DOHH2 (cell line): Measurements from ENCODE around the gene PKIB.

Experiments used
- CTCF ChIP-seq: fragments of 200-600 bp; sonication (generic); IDR thresholded peaks from one replicate; pipeline ENCODE4 v1.5.1; 2014; ENCODE audit warnings: antibody characterized with exemption, mild to moderate bottlenecking, low read depth, low read length; ENCODE audit not compliant: poor library complexity, severe bottlenecking
- EZH2phosphoT487 ChIP-seq: fragments of 200-600 bp; sonication (generic); IDR thresholded peaks from 2 replicates; pipeline ENCODE4 v1.6.1; 2017; ENCODE audit warnings: borderline replicate concordance, mild to moderate bottlenecking, antibody characterized with exemption, low read length, moderate library complexity, mixed read lengths

GRCh38 chr6:122712093-122712447 is 101.9 kb downstream of the PKIB start:
- TF ChIP-seq CTCF (no peak), EZH2phosphoT487 (no peak)
